Activated CD4-positive, alpha-beta T cell treated with anti-CD3 and anti-CD28 coated beads, Interleukin-2, amount 10 ng/mL, durations not matched to agents 24 days and 14 days (primary cell): ENCODE results near the gene ZMYM2. TPM values are rescaled to one million over a fixed set of nuclear protein-coding genes. Genes with fewer than 3 reads are reported as not detected.

ENCODE experiments used
- DNase-seq: peaks from one replicate; pipeline ENCODE4 v3.0.0; 2022
- H3K27ac Mint-ChIP-seq: one replicate; pipeline ENCODE4 v1.8.0; 2022; ENCODE audit warnings: mild to moderate bottlenecking, mixed read lengths
- H3K27me3 Mint-ChIP-seq: one replicate; pipeline ENCODE4 v1.8.0; 2022; ENCODE audit warnings: mixed read lengths
- H3K36me3 Mint-ChIP-seq: one replicate; pipeline ENCODE4 v1.8.0; 2022; ENCODE audit warnings: low read depth, mild to moderate bottlenecking, mixed read lengths
- H3K4me1 Mint-ChIP-seq: one replicate; pipeline ENCODE4 v1.8.0; 2021; ENCODE audit warnings: mixed read lengths
- H3K4me3 Mint-ChIP-seq: one replicate; pipeline ENCODE4 v1.8.0; 2022; ENCODE audit warnings: mild to moderate bottlenecking, moderate library complexity, mixed read lengths
- H3K9me3 Mint-ChIP-seq: one replicate; pipeline ENCODE4 v1.8.0; 2021; ENCODE audit warnings: mixed read lengths
- intact Hi-C: fragments of 100-400 bp; cut with micrococcal nuclease; formaldehyde crosslinking; loops from one replicate; pipeline ENCODE4 v1.15.1; 2023
- total RNA-seq: library from RNA; stranded (reverse); gene quantifications from 2 replicates; pipeline ENCODE4 v1.2.3, GENCODE V29; 2022

ZMYM2 gene
- total RNA-seq, 1 donor from 2014 or later = 62.4 TPM

- Mint-ChIP-seq H3K4me1 (peaks cover 2% of the 10 kb centered on the region), H3K9me3 (no peaks in the 10 kb centered on the region), H3K27me3 (peaks cover 23% of the 10 kb centered on the region), H3K27ac (no peak overlapping the region), H3K36me3 (no peaks in the 10 kb centered on the region), H3K4me3 (no peak overlapping the region)
- intact Hi-C loops = no loop called here
- DNase-seq = no peak
These were observed 172.1 kb downstream of the ZMYM2 start for GRCh38 chr13:20130652-20131051.

GRCh38 chr13:20131057-20131832, 172.7 kb downstream of the ZMYM2 start:
- Mint-ChIP-seq H3K36me3 (no peaks in the 10 kb centered on the region), H3K4me3 (no peak overlapping the region), H3K27me3 (peaks cover 20% of the 10 kb centered on the region), H3K9me3 (no peaks in the 10 kb centered on the region), H3K27ac (no peak overlapping the region), H3K4me1 (peaks cover 2% of the 10 kb centered on the region)
- DNase-seq = no peak
- intact Hi-C loops = no loop called here

- intact Hi-C loops = no loop called here
- Mint-ChIP-seq H3K27me3 (peaks cover 23% of the 10 kb centered on the region), H3K4me3 (no peak overlapping the region), H3K4me1 (peaks cover 5% of the 10 kb centered on the region), H3K27ac (no peak overlapping the region), H3K36me3 (no peaks in the 10 kb centered on the region), H3K9me3 (no peaks in the 10 kb centered on the region)
- no peak for DNase-seq
These were observed 173.6 kb downstream of the ZMYM2 start for GRCh38 chr13:20132052-20132634.

GRCh38 chr13:20134732-20135131, 176.2 kb downstream of the ZMYM2 start:
- Mint-ChIP-seq H3K27me3 (peaks cover 37% of the 10 kb centered on the region), H3K4me1 (peaks cover 3% of the 10 kb centered on the region), H3K9me3 (no peaks in the 10 kb centered on the region), H3K27ac (no peak overlapping the region), H3K36me3 (no peaks in the 10 kb centered on the region), H3K4me3 (no peak overlapping the region)
- no peak for DNase-seq
- intact Hi-C loops = no loop called here

- H3K27ac Mint-ChIP-seq = no peak overlapping the region
- peak overlapping the region; percentile 23 for H3K4me3 Mint-ChIP-seq
- no peaks in the 10 kb centered on the region for H3K36me3 Mint-ChIP-seq
- peaks cover 3% of the 10 kb centered on the region for H3K4me1 Mint-ChIP-seq
- DNase-seq = peak; percentile 81
- H3K27me3 Mint-ChIP-seq = peaks cover 55% of the 10 kb centered on the region
- intact Hi-C loops = loop anchor here (2.0 kb wide), 1 partner anchor 26 kb away; no protein-coding TSS in a partner anchor
- H3K9me3 Mint-ChIP-seq = no peaks in the 10 kb centered on the region
These were observed 178.5 kb downstream of the ZMYM2 start for GRCh38 chr13:20136781-20137703.

- peaks cover 3% of the 10 kb centered on the region for H3K4me1 Mint-ChIP-seq
- peaks cover 56% of the 10 kb centered on the region for H3K27me3 Mint-ChIP-seq
- no peaks in the 10 kb centered on the region for H3K36me3 Mint-ChIP-seq
These were observed 179.3 kb downstream of the ZMYM2 start for GRCh38 chr13:20137875-20138274.

GRCh38 chr13:20140487-20140886, 182.0 kb downstream of the ZMYM2 start:
- Mint-ChIP-seq H3K4me1 (peaks cover 3% of the 10 kb centered on the region), H3K27ac (no peak overlapping the region), H3K36me3 (no peaks in the 10 kb centered on the region), H3K9me3 (no peaks in the 10 kb centered on the region), H3K4me3 (no peak overlapping the region), H3K27me3 (peaks cover 67% of the 10 kb centered on the region)
- intact Hi-C loops = no loop called here
- no peak for DNase-seq

More at GRCh38 chr13:20137875-20138274, 179.3 kb downstream of the ZMYM2 start:
- intact Hi-C loops = loop anchor here (2.0 kb wide), 1 partner anchor 25 kb away; no protein-coding TSS in a partner anchor
- H3K4me3 Mint-ChIP-seq = no peak overlapping the region
- no peaks in the 10 kb centered on the region for H3K9me3 Mint-ChIP-seq
- DNase-seq = no peak
- H3K27ac Mint-ChIP-seq = no peak overlapping the region

Other genes with a start within 250 kb of the ZMYM2 start
- 71.8 and 73.3 TPM in 2 replicates for gene PSPC1, start 175.8 kb upstream of the ZMYM2 start, total RNA-seq
- 12.9 and 13.4 TPM in 2 replicates for gene ZMYM5, start 95.1 kb upstream of the ZMYM2 start, total RNA-seq
- gene GJA3, start 202.3 kb downstream of the ZMYM2 start, total RNA-seq = 0.02 TPM in 1 of 2 replicates, not detected in the other
- 3.3 and 3.6 TPM in 2 replicates for gene GJB2, start 234.2 kb downstream of the ZMYM2 start, total RNA-seq